ENCODE data around the gene NUMB. TPM values are rescaled to one million over a fixed set of nuclear protein-coding genes. Genes with fewer than 3 reads are reported as not detected.

The NUMB gene
- total RNA-seq, 1 donor, result 52.3 TPM

GRCh38 chr14:73383356-73383755, 75.0 kb downstream of the NUMB start:
- TF ChIP-seq CTCF (IDR thresholded peaks at IDR 0.05; ENCODE audit: insufficient read depth, low read length), result no peak
- no peak for DNase-seq (ENCODE audit: low read depth)
- no peak overlapping the region for H3K4me3 ChIP-seq (ENCODE audit: low read depth, low read length)

GRCh38 chr14:73381380-73382013, 76.8 kb downstream of the NUMB start:
- no peak for DNase-seq (ENCODE audit: low read depth)
- H3K4me3 ChIP-seq (ENCODE audit: low read depth, low read length), result no peak overlapping the region
- no peak for TF ChIP-seq CTCF (IDR thresholded peaks at IDR 0.05; ENCODE audit: insufficient read depth, low read length)

GRCh38 chr14:73376585-73376984, 81.8 kb downstream of the NUMB start:
- DNase-seq (ENCODE audit: low read depth), result no peak
- TF ChIP-seq CTCF (IDR thresholded peaks at IDR 0.05; ENCODE audit: insufficient read depth, low read length), result no peak
- no peak overlapping the region for H3K4me3 ChIP-seq (ENCODE audit: low read depth, low read length)

- no peak for TF ChIP-seq CTCF (IDR thresholded peaks at IDR 0.05; ENCODE audit: insufficient read depth, low read length)
- H3K4me3 ChIP-seq (ENCODE audit: low read depth, low read length), result no peak overlapping the region
- no peak for DNase-seq (ENCODE audit: low read depth)
Observed at GRCh38 chr14:73375861-73376260, 82.5 kb downstream of the NUMB start.

GRCh38 chr14:73374218-73374617, 84.1 kb downstream of the NUMB start:
- TF ChIP-seq CTCF (IDR thresholded peaks at IDR 0.05; ENCODE audit: insufficient read depth, low read length), result no peak
- DNase-seq (ENCODE audit: low read depth), result no peak
- H3K4me3 ChIP-seq (ENCODE audit: low read depth, low read length), result no peak overlapping the region

GRCh38 chr14:73372529-73372928, 85.8 kb downstream of the NUMB start:
- no peak for TF ChIP-seq CTCF (IDR thresholded peaks at IDR 0.05; ENCODE audit: insufficient read depth, low read length)
- DNase-seq (ENCODE audit: low read depth), result no peak
- H3K4me3 ChIP-seq (ENCODE audit: low read depth, low read length), result no peak overlapping the region

GRCh38 chr14:73370561-73370960, 87.8 kb downstream of the NUMB start:
- H3K4me3 ChIP-seq (ENCODE audit: low read depth, low read length), result no peak overlapping the region
- DNase-seq (ENCODE audit: low read depth), result no peak
- TF ChIP-seq CTCF (IDR thresholded peaks at IDR 0.05; ENCODE audit: insufficient read depth, low read length), result no peak

Data from fibroblast of the aortic adventitia (primary cell).